A673 (cell line): Measurements from ENCODE around the gene ALDH18A1. TPM values are rescaled to one million over a fixed set of nuclear protein-coding genes. Genes with fewer than 3 reads are reported as not detected.

ENCODE experiments used
- BruUV-seq: library from RNA; stranded (reverse); fragments of 400-500 nt; replicated peaks from 2 replicates; lab custom pipeline; 2021; lab: Mats Ljungman, UMichigan
- CTCF ChIA-PET: fragments of 300-600 bp; sonication (Branson Sonifier 250); formaldehyde crosslinking; loops from one replicate; lab custom pipeline; 2022; ENCODE audit warnings: antibody characterized with exemption; lab: Charles Lee
- POLR2A ChIA-PET: fragments of 300-600 bp; sonication (Branson Sonifier 250); formaldehyde crosslinking; loops from one replicate; lab custom pipeline; 2022; ENCODE audit warnings: antibody characterized with exemption; ENCODE audit not compliant: low non-redundant PET; lab: Charles Lee
- DNase-seq: peaks from one replicate; pipeline ENCODE4 v3.0.0-alpha.2; 2015; ENCODE audit warnings: low spot score
- H3K27ac ChIP-seq: fragments of 200-600 bp; sonication (generic); 2 replicates; pipeline ENCODE4 v1.5.1; 2016; ENCODE audit warnings: mixed run types, low read depth, mild to moderate bottlenecking, mixed read lengths, antibody characterized with exemption, low read length; ENCODE audit not compliant: poor library complexity, severe bottlenecking
- H3K27me3 ChIP-seq: fragments of 200-600 bp; sonication (generic); replicated peaks from 2 replicates; pipeline ENCODE4 v1.6.1; 2017; ENCODE audit warnings: mixed run types, low read depth, mild to moderate bottlenecking, mixed read lengths, antibody characterized with exemption, low read length; ENCODE audit not compliant: insufficient read depth, poor library complexity
- H3K36me3 ChIP-seq: fragments of 200-600 bp; sonication (generic); 2 replicates; pipeline ENCODE4 v1.6.1; 2016; ENCODE audit warnings: mixed run types, mild to moderate bottlenecking, mixed read lengths, antibody characterized with exemption, low read length; ENCODE audit not compliant: insufficient read depth, poor library complexity, severe bottlenecking
- H3K4me1 ChIP-seq: fragments of 200-600 bp; sonication (generic); 2 replicates; pipeline ENCODE4 v1.6.1; 2017; ENCODE audit warnings: mixed run types, mild to moderate bottlenecking, mixed read lengths, antibody characterized with exemption, low read length; ENCODE audit not compliant: insufficient read depth, poor library complexity, severe bottlenecking
- H3K4me3 ChIP-seq: fragments of 200-600 bp; sonication (generic); 2 replicates; pipeline ENCODE4 v1.5.1; 2016; ENCODE audit warnings: low read depth, mixed run types, mild to moderate bottlenecking, mixed read lengths, low read length; ENCODE audit not compliant: poor library complexity, severe bottlenecking
- H3K9me3 ChIP-seq: fragments of 200-600 bp; sonication (generic); 2 replicates; pipeline ENCODE4 v1.6.1; 2016; ENCODE audit warnings: mixed run types, low read depth, mild to moderate bottlenecking, mixed read lengths, antibody characterized with exemption, low read length; ENCODE audit not compliant: poor library complexity, severe bottlenecking
- CTCF ChIP-seq: fragments of 300-800, 200-600 bp; sonication (generic); conservative IDR thresholded peaks from 2 replicates; pipeline ENCODE4 v1.5.1; 2017; ENCODE audit warnings: low read depth, mild to moderate bottlenecking, antibody characterized with exemption, low read length, moderate library complexity, mixed read lengths
- EZH2 ChIP-seq: fragments of 200-600 bp; sonication (generic); IDR thresholded peaks from 2 replicates; pipeline ENCODE4 v1.6.1; 2017; ENCODE audit warnings: borderline replicate concordance, low read depth, mild to moderate bottlenecking, mixed read lengths, antibody characterized with exemption, low read length; ENCODE audit not compliant: poor library complexity, severe bottlenecking
- intact Hi-C: fragments of 100-400 bp; cut with micrococcal nuclease; formaldehyde crosslinking; loops from one replicate; pipeline ENCODE4 v1.10.0; 2022; ENCODE audit not compliant: unreplicated experiment
- total RNA-seq: library from RNA; stranded (reverse); gene quantifications from 2 replicates; pipeline ENCODE4 v1.2.3, GENCODE V29; 2021

ALDH18A1 gene
- total RNA-seq, 1 experiment from 2014 or later = 88.0 TPM

GRCh38 chr10:95578619-95579018 lies 77.9 kb downstream of the ALDH18A1 start:
- no TSS peak for BruUV-seq
- Histone ChIP-seq H3K4me3 (no peak overlapping the region), H3K9me3 (no peaks in the 10 kb centered on the region), H3K36me3 (no peaks in the 10 kb centered on the region), H3K27me3 (peaks cover 79% of the 10 kb centered on the region), H3K4me1 (no peaks in the 10 kb centered on the region), H3K27ac (no peak overlapping the region)
- CTCF ChIA-PET = no interaction called here
- DNase-seq = no peak
- intact Hi-C loops = no loop called here
- no peak for TF ChIP-seq EZH2
- TF ChIP-seq CTCF = no peak
- POLR2A ChIA-PET = no interaction called here

- Histone ChIP-seq H3K4me1 (no peaks in the 10 kb centered on the region), H3K4me3 (no peak overlapping the region), H3K9me3 (no peaks in the 10 kb centered on the region), H3K36me3 (no peaks in the 10 kb centered on the region), H3K27me3 (peaks cover 90% of the 10 kb centered on the region), H3K27ac (no peak overlapping the region)
- no peak for TF ChIP-seq EZH2
- no peak for TF ChIP-seq CTCF
- BruUV-seq = no TSS peak
- ChIA-PET POLR2A (no interaction called here), CTCF (no interaction called here)
- intact Hi-C loops = no loop called here
- DNase-seq = no peak
These were observed 81.7 kb downstream of the ALDH18A1 start for GRCh38 chr10:95574649-95575365.

- CTCF ChIA-PET = no interaction called here
- intact Hi-C loops = no loop called here
- H3K27ac ChIP-seq = no peak overlapping the region
- no TSS peak for BruUV-seq
- DNase-seq = no peak
- POLR2A ChIA-PET = no interaction called here
- no peaks in the 10 kb centered on the region for H3K4me1 ChIP-seq
- no peaks in the 10 kb centered on the region for H3K36me3 ChIP-seq
- H3K9me3 ChIP-seq = no peaks in the 10 kb centered on the region
- H3K27me3 ChIP-seq = peaks cover 90% of the 10 kb centered on the region
- TF ChIP-seq CTCF (no peak), EZH2 (no peak)
- no peak overlapping the region for H3K4me3 ChIP-seq
These were observed 82.4 kb downstream of the ALDH18A1 start for GRCh38 chr10:95573964-95574604.
